SW 1271 (cell line): ENCODE data around the gene CNTN4.

Experiments
- DNase-seq, 2 experiments: peaks; one replicate each; lab custom pipeline; 2025; lab: John Stamatoyannopoulos, UW

CNTN4 gene

DNA sequence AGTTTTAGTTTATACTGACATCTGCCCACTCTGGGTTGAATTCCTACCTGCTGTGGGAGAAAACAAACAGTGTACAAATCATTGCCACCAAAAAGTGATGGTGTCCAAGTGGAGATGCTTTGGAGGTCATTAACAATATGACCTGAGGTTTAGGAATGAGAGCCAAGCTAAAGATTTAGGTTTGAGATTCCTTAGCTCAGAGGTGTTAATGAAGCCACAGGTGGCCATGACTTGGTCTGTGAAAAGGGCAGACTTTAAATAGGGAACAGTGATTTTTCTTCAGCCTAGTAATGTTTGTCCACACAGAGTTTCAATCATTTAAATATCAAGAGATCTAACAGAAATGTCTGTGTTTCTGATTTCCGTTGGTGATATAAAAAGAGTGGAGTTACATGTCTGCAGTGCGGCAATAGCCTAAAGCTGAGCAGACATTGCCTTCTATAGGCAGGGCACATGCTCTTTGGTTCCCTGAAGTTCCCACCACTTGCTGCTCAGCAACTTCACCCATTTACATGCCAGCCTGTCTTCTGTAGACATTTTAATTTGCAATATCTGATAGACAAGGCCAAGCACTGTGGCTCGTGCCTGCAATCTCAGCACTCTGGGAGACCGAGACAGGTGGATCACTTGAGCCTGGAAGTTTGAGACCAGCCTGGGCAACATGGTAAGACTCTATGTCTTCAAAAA is 588.3 kb downstream of the CNTN4 start:
- no peak for DNase-seq

DNA sequence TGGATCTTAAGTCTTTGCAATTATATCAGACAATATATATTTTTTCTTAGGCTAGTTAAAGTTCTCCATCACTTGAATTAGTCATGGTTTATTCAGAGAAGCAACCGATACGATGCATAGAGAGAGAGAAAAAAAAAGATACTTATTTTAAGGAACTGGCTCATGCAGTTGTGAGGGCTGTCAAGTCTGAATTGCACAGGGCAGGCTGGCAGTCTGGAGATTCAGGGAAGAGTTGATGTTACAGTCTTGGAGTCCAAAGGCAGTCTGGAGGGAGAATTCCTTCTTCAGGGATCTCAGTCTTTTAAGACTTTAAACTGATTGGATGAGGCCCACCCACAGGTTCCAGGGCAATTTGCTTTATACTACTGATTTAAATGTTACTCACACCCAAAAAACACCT is 598.9 kb downstream of the CNTN4 start:
- DNase-seq: no peak

DNA sequence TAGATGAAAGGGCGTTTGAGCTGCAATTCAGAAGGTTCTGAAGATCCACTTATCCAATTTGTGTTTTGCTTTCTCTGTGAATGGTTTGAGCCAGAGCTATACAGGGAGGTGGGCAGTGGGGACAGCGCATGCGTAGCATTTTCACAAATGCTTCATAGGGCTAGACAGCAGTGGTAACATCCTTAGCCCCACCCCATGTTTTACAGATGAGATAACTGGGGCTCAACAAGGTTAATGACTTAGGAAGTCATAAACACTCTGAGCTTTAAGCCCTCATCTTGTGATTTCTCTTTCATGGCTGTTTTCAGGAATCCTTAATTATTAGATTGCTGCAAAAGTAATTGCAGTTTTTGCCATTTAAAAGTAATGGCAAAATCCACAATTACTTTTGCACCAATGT is 602.8 kb downstream of the CNTN4 start:
- no peak for DNase-seq

DNA sequence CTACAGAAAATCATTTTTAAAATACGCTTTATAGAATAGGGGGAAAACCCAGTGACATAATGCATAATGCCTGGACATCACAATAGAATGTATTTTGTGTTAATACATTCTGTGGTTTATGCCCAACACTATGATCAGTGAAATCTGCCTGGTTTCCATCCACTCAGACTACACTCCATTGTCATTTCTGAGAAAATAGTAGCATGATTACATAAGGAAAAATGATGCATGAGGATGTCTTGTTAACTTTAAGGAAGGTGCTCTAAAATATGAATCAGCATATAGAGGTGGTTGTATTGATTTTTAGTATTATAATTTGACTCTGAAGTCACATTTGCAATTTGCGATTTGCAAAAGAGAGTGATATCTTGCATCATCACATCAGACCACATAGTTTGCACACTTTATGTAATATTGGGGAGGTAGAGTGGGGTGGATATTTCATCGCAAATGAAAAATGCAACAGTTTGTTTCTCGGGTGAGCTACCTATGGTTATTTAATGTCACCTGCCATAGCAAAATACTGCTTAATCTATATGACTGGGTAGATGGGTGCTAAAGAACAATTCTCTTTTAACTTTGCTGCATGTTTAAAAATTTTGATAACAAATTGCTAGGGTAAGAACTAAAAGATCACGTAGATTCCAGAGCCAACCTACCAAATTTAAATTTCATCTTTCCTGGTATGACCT is 607.6 kb downstream of the CNTN4 start:
- DNase-seq: no peak

DNA sequence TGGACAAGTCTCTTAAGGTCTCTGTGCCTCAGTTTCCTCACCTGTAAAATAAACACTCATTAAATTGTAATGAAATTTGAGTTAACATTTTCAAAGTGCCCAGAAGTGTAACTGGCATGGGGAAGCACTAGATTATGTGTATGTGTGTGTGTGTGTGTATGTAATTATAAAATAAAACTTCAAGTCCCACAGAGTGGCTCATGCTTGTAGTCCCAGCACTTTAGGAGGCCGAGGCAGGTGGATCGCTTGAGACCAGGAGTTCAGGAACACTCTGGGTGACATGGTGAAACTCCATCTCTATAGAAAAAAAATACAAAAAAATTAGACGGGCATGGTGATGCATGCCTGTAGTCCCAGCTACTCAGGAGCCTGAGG is 608.2 kb downstream of the CNTN4 start:
- no peak for DNase-seq

DNA sequence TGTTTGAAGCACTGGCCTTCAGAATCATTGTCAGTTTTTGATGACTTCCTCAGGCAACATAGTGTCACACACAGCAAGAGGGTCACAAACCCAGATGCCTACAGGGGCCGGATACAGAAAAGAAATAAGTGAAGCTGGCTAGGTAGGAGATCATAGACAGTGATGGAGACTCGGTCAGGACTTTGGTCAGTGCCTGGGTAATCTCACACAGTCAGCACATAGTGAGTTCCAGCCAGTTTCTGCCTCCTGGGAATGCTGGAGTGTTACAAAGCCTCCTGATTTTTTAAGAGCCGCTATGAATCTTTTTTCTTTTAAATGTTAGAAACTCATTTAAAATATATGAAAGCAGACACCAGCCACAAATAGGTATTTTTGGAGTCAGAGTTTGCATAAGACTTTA is 612.4 kb downstream of the CNTN4 start:
- DNase-seq: no peak

DNA sequence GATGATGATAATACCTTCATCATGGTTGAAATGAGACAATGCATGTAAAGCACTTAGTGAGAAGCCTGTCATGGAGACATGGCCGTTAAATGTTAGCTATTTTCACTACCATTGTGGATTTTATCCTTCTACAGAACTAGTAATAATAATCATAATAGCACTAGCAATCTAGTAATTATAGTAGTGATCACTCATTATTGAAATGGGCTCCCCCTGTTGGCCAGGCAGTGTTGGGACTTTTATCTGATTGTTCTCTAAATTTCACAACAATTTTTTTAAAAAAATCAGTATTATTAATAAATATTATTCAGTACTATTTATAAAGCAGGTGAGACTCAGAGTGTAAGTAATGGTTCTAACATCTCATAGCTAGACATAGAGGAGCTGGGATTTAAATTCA is 615.3 kb downstream of the CNTN4 start:
- DNase-seq: no peak

DNA sequence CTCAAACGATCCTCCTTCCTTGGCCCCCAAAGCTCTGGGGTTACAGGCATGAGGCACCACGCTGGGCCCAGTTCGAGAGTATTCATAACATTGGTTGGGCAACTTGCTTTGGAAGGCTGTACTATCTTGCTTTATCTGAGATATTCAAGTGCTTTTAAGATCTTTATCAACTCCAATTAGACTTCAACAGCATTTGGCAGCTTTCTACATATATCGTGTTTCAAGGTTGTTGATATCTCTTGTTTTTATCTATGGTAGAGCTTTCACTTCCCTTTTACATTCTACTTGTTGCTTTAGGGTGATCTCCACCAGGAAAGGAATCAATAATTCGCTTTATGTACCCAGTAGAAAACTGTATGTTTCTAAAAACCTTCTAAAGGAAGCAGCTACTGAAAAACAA is 616.2 kb downstream of the CNTN4 start:
- DNase-seq: no peak

DNA sequence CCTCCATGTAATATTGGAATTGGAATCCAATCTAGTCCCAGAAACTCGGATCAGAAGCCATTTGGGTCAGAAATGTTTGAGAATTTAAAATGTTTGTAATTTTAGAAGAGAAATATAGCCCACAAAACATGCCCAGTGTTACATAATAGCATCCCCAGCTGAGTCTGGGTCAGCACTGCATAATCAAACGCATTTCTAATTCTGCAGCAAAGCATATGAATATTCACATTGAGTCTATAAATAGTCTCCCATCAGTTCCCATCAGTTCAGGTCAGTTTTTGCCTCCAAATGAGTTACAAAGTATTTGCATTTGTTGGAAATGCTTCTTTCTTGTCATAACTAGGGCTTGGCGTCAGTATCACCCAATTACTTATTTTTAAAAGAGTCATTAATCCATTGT is 628.4 kb downstream of the CNTN4 start:
- DNase-seq: no peak

DNA sequence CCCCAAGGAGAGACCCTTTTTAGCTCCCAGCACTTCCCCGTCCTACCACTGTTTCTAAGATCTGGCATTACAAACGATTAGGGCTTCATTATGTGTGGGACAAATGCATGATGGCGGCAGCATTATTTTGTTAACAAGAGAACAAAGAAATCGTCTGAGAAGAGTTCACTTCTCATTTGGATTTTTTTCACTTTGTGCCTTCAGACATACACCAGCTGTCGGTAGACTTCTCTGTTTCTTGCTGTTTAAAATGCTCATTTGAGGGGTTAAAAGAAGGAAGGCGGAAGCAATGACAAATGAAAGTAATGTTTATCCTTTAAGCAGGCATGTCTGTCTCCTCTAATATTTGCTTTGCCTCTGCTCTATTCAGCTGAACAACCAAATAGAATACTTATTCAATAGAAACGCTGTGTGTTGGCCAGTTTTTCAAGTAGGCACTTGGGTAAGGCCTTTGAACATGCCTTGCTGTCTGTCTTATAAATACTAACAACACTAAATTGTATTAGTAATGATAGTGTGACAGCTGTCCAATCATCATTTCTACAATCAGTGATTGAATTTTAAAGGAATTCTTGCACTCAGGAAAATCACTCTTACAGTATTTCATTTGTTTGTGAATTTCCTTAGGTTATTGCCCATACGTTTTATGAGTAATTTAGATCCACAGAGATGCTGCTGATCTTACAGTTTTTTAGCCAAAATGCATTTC is 629.1 kb downstream of the CNTN4 start:
- no peak for DNase-seq

DNA sequence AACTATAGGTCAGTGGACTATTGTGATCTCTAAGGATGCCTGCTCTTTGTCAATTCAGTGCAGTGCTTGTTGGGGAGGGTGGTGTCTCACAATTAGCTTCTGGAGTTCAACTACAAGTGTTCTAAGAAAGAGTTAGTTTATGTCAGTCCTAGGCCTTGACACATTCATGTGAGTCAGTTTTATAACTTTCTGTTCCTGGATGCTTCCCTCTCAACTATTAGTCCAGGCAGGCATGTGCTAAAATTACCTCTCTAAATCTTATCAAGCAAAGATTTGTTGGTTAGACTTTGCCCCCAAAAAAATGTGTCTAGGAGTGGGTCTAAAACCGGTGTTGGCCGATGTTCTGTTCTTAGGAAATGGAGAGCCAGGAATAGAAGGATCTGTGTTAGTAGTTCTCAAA is 633.2 kb downstream of the CNTN4 start:
- no peak for DNase-seq

DNA sequence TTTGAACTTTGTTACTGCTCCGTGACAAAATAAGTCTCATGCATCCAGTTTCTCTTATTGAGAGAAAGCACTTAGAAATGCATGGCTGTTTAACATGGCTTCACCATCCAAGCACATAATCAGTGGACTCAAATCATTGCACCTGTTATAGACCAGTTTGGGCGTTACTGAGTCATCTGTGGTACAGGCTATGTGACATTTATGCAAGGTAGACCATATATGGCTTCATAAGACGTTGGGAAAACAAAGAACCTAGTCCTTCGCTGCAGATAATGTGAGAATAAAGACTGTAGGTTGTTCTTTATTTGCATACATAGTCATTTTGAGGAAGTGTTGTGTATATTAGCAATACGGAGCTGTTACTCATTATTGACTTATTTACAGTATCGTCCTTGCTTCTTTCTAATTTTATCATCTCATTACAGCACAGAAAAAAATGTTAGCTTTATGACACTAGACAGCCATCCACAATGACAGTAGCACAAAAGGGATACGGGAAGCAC is 636.8 kb downstream of the CNTN4 start:
- DNase-seq: no peak

DNA sequence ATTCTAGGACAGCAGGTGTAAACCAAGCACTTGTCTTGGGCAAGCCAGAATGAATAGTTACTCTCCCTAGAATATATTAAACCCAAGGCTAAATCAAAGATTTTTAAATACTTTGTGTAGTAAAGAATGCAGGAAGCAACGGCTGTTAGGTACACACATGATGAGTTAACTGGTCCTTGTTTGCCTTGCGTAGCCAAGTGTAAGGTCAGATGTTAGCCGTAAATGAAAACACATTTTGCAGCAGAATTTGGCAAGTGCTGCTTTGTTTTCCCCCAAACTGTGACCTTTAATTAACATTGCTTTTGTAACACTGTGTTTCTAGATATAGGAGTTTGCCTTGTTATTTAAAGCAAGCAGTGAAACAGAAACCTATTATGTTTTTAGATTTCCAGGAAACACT is 642.9 kb downstream of the CNTN4 start:
- no peak for DNase-seq

DNA sequence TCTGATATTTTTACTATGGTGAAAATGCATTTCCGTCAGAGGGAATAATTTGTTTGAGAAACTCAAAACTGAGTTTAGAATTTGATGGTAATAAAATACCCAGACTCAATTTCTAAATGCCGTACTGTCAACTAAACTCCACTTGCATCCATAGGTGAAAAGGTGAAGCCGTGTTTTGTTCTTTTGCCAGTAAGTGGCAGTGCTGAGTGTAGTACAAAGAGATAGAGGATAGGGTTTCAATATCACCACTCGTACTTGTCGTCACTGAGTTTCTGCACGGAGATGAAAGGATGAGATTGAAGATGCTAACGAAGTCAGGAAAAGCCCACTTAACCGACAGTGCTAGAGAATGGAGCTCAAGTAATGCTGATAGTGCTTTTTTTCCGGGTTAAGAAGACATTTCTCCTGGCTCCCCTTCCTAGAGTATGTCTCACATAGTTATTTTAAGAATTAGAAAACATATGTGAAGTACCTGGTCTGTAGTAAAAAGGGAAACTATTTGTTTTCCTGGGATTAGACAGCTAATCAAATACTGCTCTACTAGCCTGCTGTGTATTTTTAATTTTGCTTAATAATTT is 666.4 kb downstream of the CNTN4 start:
- no peak for DNase-seq

DNA sequence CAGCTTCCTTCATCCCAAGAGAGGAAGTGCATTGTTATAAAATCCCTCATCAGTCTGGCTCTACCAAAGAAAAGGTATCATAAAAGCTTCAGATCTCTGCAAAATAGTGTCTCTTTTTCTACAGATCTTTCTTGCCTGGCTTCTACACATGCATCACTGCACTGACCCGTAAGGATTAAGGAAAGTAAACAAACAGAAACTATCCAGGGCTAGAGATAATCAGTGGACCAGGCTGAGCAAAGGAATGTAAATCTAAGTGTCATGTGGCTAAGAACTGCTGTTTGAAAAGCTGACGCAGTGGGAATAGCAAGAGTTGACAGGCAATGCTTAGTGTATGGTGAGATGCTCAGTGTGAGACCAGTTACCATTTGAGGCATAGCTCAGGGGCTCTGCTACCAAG is 671.8 kb downstream of the CNTN4 start:
- no peak for DNase-seq

DNA sequence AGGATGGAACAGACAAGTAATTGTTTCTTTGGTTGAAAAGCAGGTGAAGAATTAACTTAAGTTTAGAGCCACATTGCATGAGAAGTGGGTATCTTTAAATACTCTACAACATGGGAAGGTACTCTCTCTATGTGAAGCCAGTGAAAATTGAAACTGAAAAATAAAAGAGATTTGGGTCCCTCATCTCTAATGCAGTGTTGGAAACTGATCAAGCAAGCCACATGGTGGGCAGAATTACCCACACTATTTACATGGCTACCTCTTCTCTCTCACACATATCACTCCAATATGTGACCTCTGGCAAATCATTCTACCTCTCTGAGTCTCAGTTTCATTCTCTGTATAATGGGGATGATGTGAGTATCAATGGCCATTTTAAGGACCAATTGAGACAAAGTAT is 672.5 kb downstream of the CNTN4 start:
- DNase-seq: no peak

DNA sequence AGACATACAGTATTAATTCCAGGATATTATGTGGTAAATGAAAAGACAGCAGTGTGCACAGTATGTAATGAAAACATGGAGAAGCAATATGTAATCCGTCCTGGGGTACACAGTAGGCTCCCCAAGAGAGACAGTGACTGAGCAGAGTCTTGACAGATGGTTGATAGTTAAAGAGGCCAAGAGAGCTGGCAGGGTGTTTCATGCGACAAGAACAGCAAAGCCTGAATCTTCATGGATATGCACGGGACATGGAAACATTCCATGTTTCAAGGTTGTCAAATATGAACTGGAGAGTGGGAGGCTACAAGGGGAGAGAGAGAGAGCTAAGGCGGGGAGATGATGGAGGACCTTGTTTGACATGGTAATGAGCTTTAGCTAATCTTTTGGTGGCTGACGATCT is 673.1 kb downstream of the CNTN4 start:
- DNase-seq: no peak

DNA sequence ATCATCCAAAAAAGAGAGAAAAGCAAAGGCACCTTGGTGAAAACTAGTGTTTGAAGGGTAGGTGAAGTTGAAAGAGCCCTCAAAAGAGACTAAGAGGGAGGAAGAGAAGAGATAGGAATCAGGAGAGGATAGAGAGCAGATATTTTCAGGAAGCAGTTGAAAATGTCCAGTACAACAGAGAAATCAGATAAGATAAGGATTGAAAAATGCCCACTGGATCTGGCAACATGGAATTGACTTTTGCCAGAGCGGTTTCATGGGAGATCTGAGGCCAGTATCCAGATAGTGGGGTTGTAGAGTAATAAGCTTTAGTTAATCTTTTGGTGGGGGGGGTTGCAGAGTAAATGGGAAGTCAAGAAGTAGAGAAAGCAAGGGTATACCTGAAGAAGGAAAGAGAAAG is 674.1 kb downstream of the CNTN4 start:
- no peak for DNase-seq

DNA sequence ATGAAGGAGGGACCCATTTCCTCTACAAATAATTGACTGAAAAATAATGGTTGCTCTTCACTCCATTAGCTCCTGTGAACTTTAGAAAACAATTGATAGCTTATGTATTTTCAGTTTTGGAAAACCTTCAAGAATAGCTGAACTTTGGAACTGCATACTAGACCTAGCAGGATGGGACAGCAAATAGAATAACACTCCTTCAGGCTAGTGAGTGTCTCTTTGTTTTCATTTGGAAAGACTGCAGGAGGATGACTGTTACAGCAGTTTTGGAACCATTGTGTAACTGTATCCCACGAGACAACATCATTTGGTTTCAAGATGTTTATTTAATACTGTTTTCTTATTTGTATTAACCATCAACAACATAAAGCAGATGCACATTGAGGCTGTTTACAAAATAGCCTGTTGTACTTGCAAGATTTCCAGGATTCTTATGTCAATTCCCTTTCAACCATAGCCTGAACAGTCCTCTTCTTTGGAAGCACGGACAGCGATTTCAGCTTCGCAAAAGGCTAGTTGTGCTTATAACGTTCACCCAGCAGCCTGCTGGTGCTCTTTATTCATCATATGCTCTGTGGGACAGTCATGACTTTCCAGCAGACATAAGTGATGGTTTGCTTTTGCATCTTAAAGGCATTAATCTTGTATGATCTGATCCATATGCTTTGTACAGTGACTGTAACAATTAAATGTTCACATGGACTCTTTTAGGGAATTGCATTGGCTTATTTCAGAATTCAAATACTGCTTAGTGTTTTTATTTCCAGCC is 676.0 kb downstream of the CNTN4 start:
- DNase-seq: no peak

DNA sequence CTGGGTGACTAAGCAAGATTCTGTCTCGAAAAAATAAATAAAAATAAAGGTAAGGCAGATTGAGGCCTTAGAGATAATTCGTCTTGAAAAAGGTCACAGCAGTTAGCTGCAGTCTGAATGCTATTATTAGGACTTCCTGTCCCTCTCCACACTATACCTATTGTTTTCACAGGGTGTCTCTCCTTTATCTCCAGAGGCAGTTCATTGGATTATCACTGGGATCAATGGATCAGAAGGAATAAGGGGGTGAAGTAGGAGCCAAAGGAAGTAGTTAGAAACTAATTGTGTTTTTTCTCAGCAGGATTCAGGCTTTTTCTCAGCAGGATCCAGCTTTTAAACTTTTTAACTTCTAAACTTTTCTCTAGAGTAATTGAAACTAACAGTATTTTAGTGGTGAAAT is 684.6 kb downstream of the CNTN4 start:
- DNase-seq: no peak

DNA sequence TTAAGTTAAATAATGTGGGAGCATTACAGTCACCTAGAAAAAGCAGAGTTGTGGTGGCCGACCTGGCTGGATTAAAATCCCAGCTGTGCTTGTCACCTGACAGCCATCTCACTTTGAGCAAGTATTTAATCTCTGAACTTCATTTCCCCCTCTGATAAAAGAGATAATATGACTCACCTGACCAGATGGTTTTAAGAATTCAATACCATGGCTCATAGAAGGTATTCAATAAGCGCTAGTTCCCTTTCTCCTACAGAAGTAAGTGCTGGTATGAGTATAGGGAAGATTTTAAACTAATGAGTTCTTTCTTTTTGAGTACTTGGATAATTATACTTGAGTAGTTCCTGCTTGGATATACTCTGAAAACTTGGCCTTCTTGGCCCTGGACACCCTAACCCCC is 686.0 kb downstream of the CNTN4 start:
- no peak for DNase-seq

DNA sequence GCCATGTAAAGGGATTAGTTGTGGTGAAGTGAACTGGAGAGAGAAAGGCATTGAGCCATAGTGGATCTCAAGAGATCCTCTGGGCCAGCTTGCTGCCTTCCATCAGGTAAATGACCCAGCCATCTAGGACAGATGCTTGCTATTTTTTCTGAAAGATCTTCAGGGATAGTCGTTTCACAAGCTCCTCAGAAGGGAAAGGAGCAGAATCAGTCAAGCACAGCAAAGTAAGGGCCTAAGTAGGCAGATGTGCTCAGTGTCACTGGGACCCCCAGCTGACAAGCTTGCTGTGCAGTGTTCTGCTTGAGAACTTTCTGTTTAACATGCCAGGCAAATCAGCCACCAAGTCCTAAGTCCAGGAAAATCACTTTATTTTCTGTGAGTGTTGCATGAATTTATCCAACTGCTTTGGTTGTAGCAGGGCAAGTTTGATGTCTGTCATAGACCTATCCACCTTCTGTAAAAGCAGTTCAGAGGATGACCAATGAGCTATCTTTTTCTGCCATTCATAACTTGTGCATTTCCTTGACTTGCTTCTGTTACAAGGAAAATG is 691.7 kb downstream of the CNTN4 start:
- DNase-seq: no peak
